Lung (tissue), 12 donors: ENCODE data around the gene PHLDA1. TPM values are rescaled to one million over a fixed set of nuclear protein-coding genes. Genes with fewer than 3 reads are reported as not detected.

Experiments
- ATAC-seq: fragments of 200-7000 bp; cut with Tn5 transposase; one replicate; pipeline ENCODE4 v1.9.1; 2020; ENCODE audit warnings: moderate number of reproducible peaks; ENCODE audit not compliant: insufficient read depth, low FRiP score
- DNase-seq, 3 donors: peaks; one replicate each; pipeline ENCODE4 v3.0.0-alpha.2; 2013 to 2017
- H3K27ac ChIP-seq, 2 donors: one replicate each; pipeline ENCODE4 v1.5.1; 2013; ENCODE audit warnings: mild to moderate bottlenecking in 2 of 2, moderate library complexity in 2 of 2, control low read depth in 1 of 2, inconsistent platforms in 1 of 2, low read depth in 1 of 2, low read length in 1 of 2
- H3K27me3 ChIP-seq, 3 donors: one replicate each; pipeline ENCODE4 v1.5.1; 2013; ENCODE audit warnings: low read length in 2 of 3; ENCODE audit not compliant: control insufficient read depth in 3 of 3, insufficient read depth in 3 of 3
- H3K36me3 ChIP-seq, 4 donors: one replicate each; pipeline ENCODE4 v1.5.1; 2013; ENCODE audit warnings: low read length in 4 of 4, mild to moderate bottlenecking in 1 of 4, moderate library complexity in 1 of 4; ENCODE audit not compliant: control insufficient read depth in 4 of 4, insufficient read depth in 4 of 4
- H3K4me1 ChIP-seq, 5 donors: one replicate each; pipeline ENCODE4 v1.5.1; 2013; ENCODE audit warnings: low read length in 5 of 5, mild to moderate bottlenecking in 2 of 5, moderate library complexity in 1 of 5; ENCODE audit not compliant: control insufficient read depth in 5 of 5, insufficient read depth in 5 of 5
- H3K4me3 ChIP-seq: one replicate; pipeline ENCODE4 v1.5.1; 2013; ENCODE audit warnings: mild to moderate bottlenecking, control low read depth, moderate library complexity
- H3K9ac ChIP-seq, 2 donors: one replicate each; pipeline ENCODE4 v1.5.1; 2013; ENCODE audit warnings: low read length in 2 of 2, control low read depth in 1 of 2; ENCODE audit not compliant: insufficient read depth in 1 of 2
- H3K9me3 ChIP-seq, 4 donors: one replicate each; pipeline ENCODE4 v1.5.1; 2013; ENCODE audit warnings: low read length in 3 of 4, mild to moderate bottlenecking in 1 of 4, moderate library complexity in 1 of 4; ENCODE audit not compliant: control insufficient read depth in 4 of 4, insufficient read depth in 3 of 4
- CTCF ChIP-seq: IDR thresholded peaks from 2 replicates; pipeline ENCODE4 v1.5.1; 2012; ENCODE audit warnings: mild to moderate bottlenecking; ENCODE audit errors: control extremely low read depth, extremely low read depth
- WGBS, 2 donors: extraction: QIAGEN DNeasy Blood & Tissue Kit; methylation state at CpG; one replicate each; pipeline ENCODE4 v1.1.7; 2013; 5-methylcytosine and 5-hydroxymethylcytosine counted together
- polyA plus RNA-seq, 2 donors: library from polyadenylated mRNA; stranded (reverse); fragments of 200-250 nt; gene quantifications; one replicate each; pipeline ENCODE4 v1.2.1, GENCODE V29; 2013
- total RNA-seq, 2 donors: library from RNA; depleted of rRNA in 1 of 2; stranded (reverse); fragments of >200 nt in 1 of 2; gene quantifications; one replicate each; pipeline ENCODE4 v1.2.1, GENCODE V29; 2014 to 2021
- donor health status: control.
- donor health status: control.
- donor health status: Bipolar disorder and iron deficiency.
- donor health status: healthy.
- donor health status: DM: yes; HTN: yes; CAD: no.

PHLDA1 gene
- total and polyA plus RNA-seq, 4 donors, result 6.5 to 22.1 (median 17.2) TPM

- no peak for DNase-seq
- H3K27me3 ChIP-seq, result no peaks in the 10 kb centered on the region
- WGBS, 2 donors, result 73 to 91% methylated on average over 4 of the region's 4 CpGs
- H3K27ac ChIP-seq, result no peak overlapping the region
- no peaks in the 10 kb centered on the region for H3K9me3 ChIP-seq
- H3K4me1 ChIP-seq, result no peaks in the 10 kb centered on the region
- no peak for ATAC-seq
- no peak overlapping the region for H3K9ac ChIP-seq
- TF ChIP-seq CTCF, result no peak
- no peak overlapping the region for H3K4me3 ChIP-seq
- peaks cover 9 to 46% (median 22%) of the 10 kb centered on the region in 4 donors for H3K36me3 ChIP-seq
These were observed 18.1 kb upstream of the PHLDA1 start for GRCh38 chr12:76049575-76050251.

- Histone ChIP-seq H3K4me1 (no peaks in the 10 kb centered on the region), H3K27me3 (no peaks in the 10 kb centered on the region), H3K9me3 (no peaks in the 10 kb centered on the region), H3K27ac (no peak overlapping the region), H3K4me3 (no peak overlapping the region), H3K9ac (no peak overlapping the region), H3K36me3 (peaks cover 8 to 35% (median 21%) of the 10 kb centered on the region in 4 donors)
- no peak for DNase-seq
- ATAC-seq, result no peak
- 93% methylated on average over 2 of the region's 2 CpGs for whole genome bisulfite sequencing, 2 donors
- TF ChIP-seq CTCF, result no peak
These were observed 16.2 kb upstream of the PHLDA1 start for GRCh38 chr12:76047742-76048141.

- no peaks in the 10 kb centered on the region for H3K9me3 ChIP-seq
- no peak for TF ChIP-seq CTCF
- 77 to 86% methylated on average over 2 of the region's 2 CpGs for WGBS, 2 donors
- peaks cover 8 to 28% (median 19%) of the 10 kb centered on the region in 4 donors for H3K36me3 ChIP-seq
- DNase-seq (no peak), ATAC-seq (no peak)
- no peak overlapping the region for H3K9ac ChIP-seq
- H3K27me3 ChIP-seq, result no peaks in the 10 kb centered on the region
- H3K27ac ChIP-seq, result no peak overlapping the region
- H3K4me3 ChIP-seq, result no peak overlapping the region
- no peaks in the 10 kb centered on the region for H3K4me1 ChIP-seq
These were observed 15.5 kb upstream of the PHLDA1 start for GRCh38 chr12:76047060-76047459.

- DNase-seq (no peak), ATAC-seq (no peak)
- Histone ChIP-seq H3K36me3 (peaks cover 2 to 15% (median 8%) of the 10 kb centered on the region in 4 donors), H3K4me3 (no peak overlapping the region), H3K27me3 (no peaks in the 10 kb centered on the region), H3K9me3 (no peaks in the 10 kb centered on the region), H3K9ac (no peak overlapping the region), H3K4me1 (peaks cover 0 to 5% (median 0%) of the 10 kb centered on the region in 5 donors), H3K27ac (no peak overlapping the region)
- 94 to 95% methylated on average over 4 of the region's 4 CpGs for WGBS, 2 donors
- no peak for TF ChIP-seq CTCF
These were observed 11.8 kb upstream of the PHLDA1 start for GRCh38 chr12:76043377-76043776.
